ENCODE measurements around the gene PRPF40B.
A peak's percentile ranks its signal among the peaks of the same experiment; 100 is the strongest.

The PRPF40B gene

DNA sequence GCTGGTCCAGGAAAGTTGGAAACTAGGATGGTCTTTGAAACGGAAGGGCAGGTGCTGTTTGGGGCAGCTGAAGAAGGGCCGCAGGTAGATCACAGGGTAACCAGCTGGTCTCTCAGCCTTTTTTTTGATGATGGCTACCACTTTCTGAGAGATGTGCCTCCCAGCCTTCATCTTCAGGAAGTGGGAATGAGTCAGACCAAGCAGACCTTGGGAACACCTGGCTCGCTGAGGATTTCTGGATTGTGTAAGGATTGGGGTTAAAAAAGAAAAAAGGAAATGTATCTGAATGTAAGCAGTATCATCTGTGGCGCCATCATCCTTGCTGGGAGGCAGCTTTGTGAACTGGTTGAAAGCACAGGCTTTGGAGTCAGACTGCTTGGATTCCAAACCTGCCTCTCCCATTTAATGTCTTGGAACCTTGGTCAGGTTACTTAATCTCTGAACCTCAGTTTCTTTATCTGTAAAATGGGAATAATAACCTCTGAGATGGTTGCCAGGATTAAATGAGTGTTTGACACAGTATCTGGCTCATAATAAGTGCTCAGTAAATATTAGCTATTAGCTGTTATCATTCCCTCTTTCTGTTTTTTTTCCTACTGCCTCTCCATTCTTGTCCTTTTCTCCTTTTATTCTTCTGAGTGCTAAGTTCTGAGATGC lies 1.7 kb downstream of the PRPF40B start:
- no peak overlapping the region for H3K27ac ChIP-seq
- TF ChIP-seq ZFX (IDR thresholded peaks at IDR 0.05) (no peak), CTCF (conservative IDR thresholded peaks at IDR 0.05) (no peak)

- TF ChIP-seq ZFX (IDR thresholded peaks at IDR 0.05), result no peak
- no peak; the same call in 1 of the 2 replicates for TF ChIP-seq CTCF (conservative IDR thresholded peaks at IDR 0.05)
- H3K27ac ChIP-seq, result no peak overlapping the region
These were observed 2.9 kb downstream of the PRPF40B start for GRCh38 chr12:49626169-49626835.

GRCh38 chr12:49626836-49627235 lies 3.5 kb downstream of the PRPF40B start:
- H3K27ac ChIP-seq, result no peak overlapping the region
- no peak for TF ChIP-seq ZFX (IDR thresholded peaks at IDR 0.05)
- no peak for TF ChIP-seq CTCF (conservative IDR thresholded peaks at IDR 0.05)

GRCh38 chr12:49627752-49628360 lies 4.5 kb downstream of the PRPF40B start:
- no peak for TF ChIP-seq CTCF (conservative IDR thresholded peaks at IDR 0.05)
- H3K27ac ChIP-seq, result no peak overlapping the region; the same call in 1 of the 2 replicates

DNA sequence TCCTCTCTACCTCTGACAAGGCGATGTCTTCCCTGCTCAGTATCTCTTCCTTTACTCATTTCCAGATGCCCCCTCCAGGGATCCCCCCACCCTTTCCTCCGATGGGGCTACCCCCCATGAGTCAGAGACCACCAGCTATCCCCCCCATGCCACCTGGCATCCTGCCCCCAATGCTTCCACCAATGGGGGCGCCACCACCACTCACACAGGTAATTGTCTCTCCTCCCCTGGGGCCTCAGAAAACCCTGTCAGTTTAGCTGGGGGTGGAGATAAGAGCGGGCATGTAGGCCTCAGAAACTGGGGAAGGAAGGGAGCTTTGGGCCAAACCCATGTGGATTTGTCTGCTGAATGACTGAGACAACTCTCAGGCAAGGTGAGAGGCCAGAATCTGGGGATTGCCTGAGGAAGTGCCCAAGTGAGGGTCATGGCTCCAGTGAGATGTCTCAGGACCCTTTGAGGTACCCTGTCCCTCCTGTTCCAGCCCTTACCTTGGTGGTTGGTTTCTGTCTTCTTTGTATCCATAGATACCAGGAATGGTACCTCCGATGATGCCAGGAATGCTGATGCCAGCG lies 8.1 kb downstream of the PRPF40B start:
- no peak overlapping the region for H3K27ac ChIP-seq
- no peak for TF ChIP-seq ZFX (IDR thresholded peaks at IDR 0.05)
- no peak for TF ChIP-seq CTCF (conservative IDR thresholded peaks at IDR 0.05)

DNA sequence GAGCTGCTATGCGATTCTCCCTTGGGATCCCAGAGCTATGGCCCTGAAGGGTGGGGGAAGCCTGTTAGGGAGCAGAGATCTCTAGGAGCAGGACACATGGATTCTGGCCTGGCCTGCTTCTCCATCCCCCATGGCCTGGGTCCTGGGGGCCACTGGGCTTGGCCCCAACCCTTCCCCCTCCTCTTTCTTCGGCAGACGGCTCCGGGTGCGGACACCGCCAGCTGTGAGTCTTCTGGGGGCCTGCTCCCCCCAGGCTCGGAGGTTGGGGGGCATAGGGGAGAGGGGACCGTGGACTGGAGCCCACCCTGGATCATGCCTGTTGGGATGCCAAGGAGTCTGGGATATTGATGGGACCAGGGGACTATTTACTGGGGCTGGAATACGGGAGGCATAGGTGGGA lies 9.0 kb downstream of the PRPF40B start:
- TF ChIP-seq ZFX (IDR thresholded peaks at IDR 0.05), result 0 out of 2 replicates have a peak, but pooled peaks have one; percentile 5
- TF ChIP-seq CTCF (conservative IDR thresholded peaks at IDR 0.05), result no peak

More for the DNA sequence above, 9.0 kb downstream of the PRPF40B start:
- H3K27ac ChIP-seq, result no peak overlapping the region
